SU-DHL-6 (cell line): ENCODE results near the gene YIPF1.

Source experiments
- H2AFZ ChIP-seq: fragments of 200-600 bp; sonication (generic); 2 replicates; pipeline ENCODE4 v1.6.1; 2014; ENCODE audit warnings: low read depth, mild to moderate bottlenecking, moderate library complexity, mixed read lengths, antibody characterized with exemption, low read length; ENCODE audit not compliant: severe bottlenecking
- H3F3A ChIP-seq: fragments of 200-600 bp; shearing (Covaris generic); 2 replicates; pipeline ENCODE4 v1.6.0; 2016; ENCODE audit warnings: antibody characterized with exemption, mild to moderate bottlenecking; ENCODE audit not compliant: insufficient read depth
- H3K27ac ChIP-seq: fragments of 200-600 bp; sonication (generic); 2 replicates; pipeline ENCODE4 v1.5.1; 2016; ENCODE audit warnings: low read depth, mild to moderate bottlenecking, low read length, moderate library complexity, mixed read lengths
- H3K27me3 ChIP-seq: fragments of 200-600 bp; sonication (generic), shearing (Covaris generic); 2 replicates; pipeline ENCODE4 v1.6.0; 2014; ENCODE audit warnings: mild to moderate bottlenecking, low read length
- H3K36me3 ChIP-seq: fragments of 200-600 bp; sonication (generic); 2 replicates; pipeline ENCODE4 v1.6.1; 2014; ENCODE audit warnings: mild to moderate bottlenecking, low read length, mixed read lengths
- H3K4me2 ChIP-seq: fragments of 300-600, 200-600 bp; shearing (Covaris generic), sonication (generic); 2 replicates; pipeline ENCODE4 v1.6.0; 2014; ENCODE audit warnings: low read length, low read depth, mild to moderate bottlenecking; ENCODE audit not compliant: poor library complexity, severe bottlenecking
- H3K4me3 ChIP-seq: fragments of 200-600 bp; sonication (generic); 2 replicates; pipeline ENCODE4 v1.5.1; 2014; ENCODE audit warnings: antibody characterized with exemption, low read length, mild to moderate bottlenecking, mixed read lengths; ENCODE audit not compliant: insufficient read depth, poor library complexity, severe bottlenecking
- H3K79me2 ChIP-seq: fragments of 200-600 bp; sonication (generic); 2 replicates; pipeline ENCODE4 v1.6.1; 2014; ENCODE audit warnings: mild to moderate bottlenecking, low read length, moderate library complexity; ENCODE audit not compliant: insufficient read depth
- H3K9ac ChIP-seq: fragments of 200-600 bp; sonication (generic); 2 replicates; pipeline ENCODE4 v1.7.0; 2014; ENCODE audit warnings: mild to moderate bottlenecking, low read length
- H3K9me2 ChIP-seq: fragments of 200-600 bp; sonication (generic); replicated peaks from 2 replicates; pipeline ENCODE4 v1.6.1; 2014; ENCODE audit warnings: low read length; ENCODE audit not compliant: insufficient read depth
- H3K9me3 ChIP-seq: fragments of 200-600 bp; sonication (generic); 2 replicates; pipeline ENCODE4 v1.6.1; 2014; ENCODE audit warnings: low read length, mixed read lengths; ENCODE audit not compliant: insufficient read depth
- H4K20me1 ChIP-seq: fragments of 200-600 bp; sonication (generic); 2 replicates; pipeline ENCODE4 v1.6.1; 2014; ENCODE audit warnings: low read depth, mild to moderate bottlenecking, antibody characterized with exemption, low read length, moderate library complexity, mixed read lengths
- EZH2phosphoT487 ChIP-seq: fragments of 200-600 bp; sonication (generic), shearing (Covaris generic); conservative IDR thresholded peaks from 2 replicates; pipeline ENCODE4 v1.6.1; 2018; ENCODE audit warnings: mild to moderate bottlenecking, antibody characterized with exemption, low read length, moderate library complexity, mixed read lengths
- TF ChIP-seq, protein P1 (sequence below): fragments of 200-600 bp; sonication (generic); IDR thresholded peaks from one replicate; pipeline ENCODE4 v1.5.1; 2017; ENCODE audit warnings: antibody characterized with exemption, mild to moderate bottlenecking, low read length, moderate library complexity; ENCODE audit not compliant: insufficient read depth, poor library complexity, severe bottlenecking

Gene YIPF1

DNA sequence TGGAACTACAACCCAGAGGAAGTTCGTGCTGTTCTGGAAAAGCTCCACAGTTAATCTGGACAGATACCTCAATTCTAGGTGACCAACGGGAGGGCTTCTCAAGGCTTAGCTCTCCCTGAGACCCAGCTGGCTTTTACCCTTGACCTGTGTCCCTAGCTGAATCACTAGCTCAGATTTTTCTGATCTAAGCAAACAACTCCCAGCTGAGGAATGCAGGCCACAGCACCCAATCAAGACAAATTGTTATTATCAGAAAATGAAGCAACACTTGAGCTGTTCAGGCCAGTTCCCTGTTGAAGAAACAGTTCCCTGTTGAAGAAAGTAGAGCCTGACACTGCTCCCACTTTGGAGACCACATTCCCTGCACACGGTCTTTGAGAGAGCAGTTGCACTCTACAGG, 20.3 kb upstream of the YIPF1 start:
- Histone ChIP-seq H3F3A (no peaks in the 10 kb centered on the region), H3K36me3 (no peaks in the 10 kb centered on the region), H3K4me2 (no peak overlapping the region), H3K79me2 (no peaks in the 10 kb centered on the region), H3K27ac (no peak overlapping the region), H2AFZ (no peak overlapping the region), H3K4me3 (no peak overlapping the region), H3K27me3 (no peaks in the 10 kb centered on the region), H4K20me1 (no peaks in the 10 kb centered on the region), H3K9ac (no peak overlapping the region), H3K9me2 (no peaks in the 10 kb centered on the region), H3K9me3 (no peaks in the 10 kb centered on the region)
- no peak for TF ChIP-seq EZH2phosphoT487
- TF ChIP-seq, protein P1, sequence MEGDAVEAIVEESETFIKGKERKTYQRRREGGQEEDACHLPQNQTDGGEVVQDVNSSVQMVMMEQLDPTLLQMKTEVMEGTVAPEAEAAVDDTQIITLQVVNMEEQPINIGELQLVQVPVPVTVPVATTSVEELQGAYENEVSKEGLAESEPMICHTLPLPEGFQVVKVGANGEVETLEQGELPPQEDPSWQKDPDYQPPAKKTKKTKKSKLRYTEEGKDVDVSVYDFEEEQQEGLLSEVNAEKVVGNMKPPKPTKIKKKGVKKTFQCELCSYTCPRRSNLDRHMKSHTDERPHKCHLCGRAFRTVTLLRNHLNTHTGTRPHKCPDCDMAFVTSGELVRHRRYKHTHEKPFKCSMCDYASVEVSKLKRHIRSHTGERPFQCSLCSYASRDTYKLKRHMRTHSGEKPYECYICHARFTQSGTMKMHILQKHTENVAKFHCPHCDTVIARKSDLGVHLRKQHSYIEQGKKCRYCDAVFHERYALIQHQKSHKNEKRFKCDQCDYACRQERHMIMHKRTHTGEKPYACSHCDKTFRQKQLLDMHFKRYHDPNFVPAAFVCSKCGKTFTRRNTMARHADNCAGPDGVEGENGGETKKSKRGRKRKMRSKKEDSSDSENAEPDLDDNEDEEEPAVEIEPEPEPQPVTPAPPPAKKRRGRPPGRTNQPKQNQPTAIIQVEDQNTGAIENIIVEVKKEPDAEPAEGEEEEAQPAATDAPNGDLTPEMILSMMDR = no peak

DNA sequence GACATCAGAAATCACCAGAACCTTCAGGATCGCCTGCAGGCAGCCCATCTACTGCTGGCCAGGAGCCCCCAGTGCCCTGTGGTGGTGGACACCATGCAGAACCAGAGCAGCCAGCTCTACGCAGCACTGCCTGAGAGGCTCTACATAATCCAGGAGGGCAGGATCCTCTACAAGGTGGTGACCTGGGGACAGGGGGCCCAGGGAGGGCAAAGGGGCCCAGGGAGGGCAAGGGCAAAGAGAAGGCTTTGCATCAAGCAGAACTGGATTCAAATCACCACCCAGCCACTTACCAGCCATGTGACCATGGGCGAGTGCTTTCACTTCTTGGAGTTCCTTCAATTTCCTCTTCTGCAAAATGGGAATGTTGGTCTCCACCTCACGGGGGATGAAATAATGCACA, 16.5 kb upstream of the YIPF1 start:
- Histone ChIP-seq H3K79me2 (no peaks in the 10 kb centered on the region), H4K20me1 (no peaks in the 10 kb centered on the region), H3K4me2 (no peak overlapping the region), H3K9me3 (no peaks in the 10 kb centered on the region), H3K27me3 (no peaks in the 10 kb centered on the region), H3K36me3 (no peaks in the 10 kb centered on the region), H3K4me3 (no peak overlapping the region), H3F3A (no peaks in the 10 kb centered on the region), H3K9me2 (no peaks in the 10 kb centered on the region), H3K27ac (no peak overlapping the region), H2AFZ (no peak overlapping the region), H3K9ac (no peak overlapping the region)
- TF ChIP-seq EZH2phosphoT487 = no peak
- TF ChIP-seq, protein P1 = no peak

DNA sequence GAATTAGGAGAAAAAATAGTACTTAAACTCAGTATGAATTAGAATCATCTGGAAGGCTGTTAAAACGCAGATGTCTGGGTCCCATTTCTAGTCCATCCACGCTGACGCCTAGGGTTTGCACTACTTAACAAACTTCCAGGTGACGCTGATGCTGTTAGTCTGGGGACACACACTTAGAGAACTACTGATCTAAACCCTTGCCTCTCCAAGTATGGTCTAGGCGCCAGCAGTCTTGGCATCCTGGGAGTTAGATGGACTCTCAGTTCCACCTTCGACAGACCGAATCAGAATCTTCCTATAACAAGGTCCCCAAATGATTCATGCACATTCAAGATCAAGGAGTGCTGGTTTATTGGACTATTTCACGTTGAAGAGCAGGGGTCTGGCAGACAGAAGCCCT, 15.9 kb upstream of the YIPF1 start:
- no peaks in the 10 kb centered on the region for H3K27me3 ChIP-seq
- H3K9me3 ChIP-seq = no peaks in the 10 kb centered on the region
- H3K9ac ChIP-seq = no peak overlapping the region
- no peaks in the 10 kb centered on the region for H3F3A ChIP-seq
- H3K36me3 ChIP-seq = no peaks in the 10 kb centered on the region
- no peaks in the 10 kb centered on the region for H3K79me2 ChIP-seq
- no peak overlapping the region for H3K4me3 ChIP-seq
- no peak overlapping the region for H3K4me2 ChIP-seq
- H4K20me1 ChIP-seq = no peaks in the 10 kb centered on the region
- H3K9me2 ChIP-seq = no peaks in the 10 kb centered on the region
- H3K27ac ChIP-seq = no peak overlapping the region
- no peak overlapping the region for H2AFZ ChIP-seq
- TF ChIP-seq, protein P1 = no peak
- TF ChIP-seq EZH2phosphoT487 = no peak
